NB4 (cell line): ENCODE data around the gene CSF3R.

Source experiments
- POLR2A ChIP-seq: IDR thresholded peaks from 2 replicates; pipeline ENCODE4 v1.6.1; 2011; ENCODE audit warnings: mild to moderate bottlenecking; ENCODE audit not compliant: insufficient read length; ENCODE audit errors: extremely low read depth
- TF ChIP-seq, protein P1 (sequence below): IDR thresholded peaks from 2 replicates; pipeline ENCODE4 v1.6.1; 2011; ENCODE audit warnings: low read depth, low read length

DNA sequence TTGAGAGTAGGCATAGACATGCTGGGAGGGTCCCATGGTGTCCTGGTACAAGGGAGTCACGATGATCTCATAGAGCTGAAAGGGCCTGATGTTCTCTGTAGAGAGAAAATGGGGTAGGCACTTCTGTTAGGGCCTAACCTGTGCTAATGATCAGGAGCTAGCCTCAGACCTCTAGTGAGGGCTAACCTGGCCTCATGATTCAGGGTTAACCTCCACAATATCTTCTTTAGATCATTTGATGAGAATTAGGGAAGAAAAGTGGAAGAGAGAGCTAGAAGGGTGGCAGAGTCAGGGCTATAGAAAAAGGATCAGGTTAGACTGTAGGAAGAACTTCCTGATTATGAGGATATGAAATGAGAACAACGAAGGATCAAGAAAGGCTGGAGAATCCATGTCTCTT, 13.6 kb downstream of the CSF3R start:
- TF ChIP-seq POLR2A, result no peak
- TF ChIP-seq, protein P1, sequence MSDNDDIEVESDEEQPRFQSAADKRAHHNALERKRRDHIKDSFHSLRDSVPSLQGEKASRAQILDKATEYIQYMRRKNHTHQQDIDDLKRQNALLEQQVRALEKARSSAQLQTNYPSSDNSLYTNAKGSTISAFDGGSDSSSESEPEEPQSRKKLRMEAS, result no peak
